Measurements from ENCODE around the gene SAPCD1. TPM values are rescaled to one million over a fixed set of nuclear protein-coding genes. Genes with fewer than 3 reads are reported as not detected.
A peak's percentile ranks its signal among the peaks of the same experiment; 100 is the strongest.

SAPCD1 gene
- polyA plus RNA-seq, 1 of the 3 experiments (the other 2 are of a cell fraction): 5.9 TPM

DNA sequence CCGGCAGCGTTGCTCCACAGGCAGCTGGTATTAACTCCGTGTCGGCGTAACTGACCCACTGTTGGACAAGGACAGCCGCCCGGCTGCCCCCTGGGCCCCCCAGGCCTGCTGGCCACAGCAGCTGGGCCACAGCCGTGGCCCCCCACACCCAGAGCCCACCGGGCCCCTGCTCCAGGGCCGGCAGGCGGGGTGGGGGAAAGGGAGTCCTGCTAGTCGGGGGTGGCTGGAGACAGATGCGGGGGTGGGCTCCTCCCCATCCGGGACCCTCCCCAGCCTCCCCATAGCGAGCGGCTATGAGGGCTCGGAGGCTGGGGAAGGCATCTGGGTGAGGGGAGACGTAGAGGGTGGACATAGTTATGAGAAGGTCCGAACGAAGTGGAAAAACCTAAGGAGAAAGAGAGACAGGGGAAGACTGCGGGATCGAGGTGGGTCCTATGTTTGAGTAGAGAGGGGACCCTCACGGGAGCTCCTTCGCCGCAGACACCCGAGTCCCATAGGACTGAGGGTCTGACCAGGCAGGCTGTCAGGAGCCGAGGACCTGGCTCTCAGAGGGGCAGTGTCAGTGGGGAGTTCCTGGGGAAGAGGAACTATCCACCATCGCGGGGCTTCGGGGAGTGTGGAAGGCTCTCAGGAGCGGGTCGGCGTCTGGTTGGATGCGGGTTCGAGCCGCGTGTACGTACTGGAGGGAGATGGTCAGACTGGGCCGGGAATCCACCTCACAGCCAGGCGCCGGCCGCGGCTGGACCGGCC is 32.6 kb downstream of the SAPCD1 start:
- H3K4me3 ChIP-seq (ENCODE audit: low read depth in 2 of 2, low read length in 1 of 2): peak overlapping the region; percentile 80 to 82
- no peaks in the 10 kb centered on the region for H3K27me3 ChIP-seq (ENCODE audit: insufficient read depth)
- H3F3A ChIP-seq (replicated peaks; ENCODE audit: insufficient read depth): peaks cover 23% of the 10 kb centered on the region
- CTCF ChIA-PET: interaction anchor here (0.8 to 3.0 kb wide), 13 partner anchors 9 to 249 kb away, joined by 3 to 37 read pairs (median 7); partner anchors contain the start of genes ATP6V1G2, DDAH2, HSPA1A and HSPA1L
- H3K4me2 ChIP-seq: peak overlapping the region; percentile 99
- H2AFZ ChIP-seq (ENCODE audit: low read depth): peak overlapping the region; percentile 45; the same call in 1 of the 2 replicates
- WGBS (ENCODE audit: low lambda C conversion rate): 2% methylated on average over 29 of the region's 44 CpGs
- DNase-seq: peak; percentile 80
- H4K20me1 ChIP-seq (ENCODE audit: insufficient read depth): no peaks in the 10 kb centered on the region
- H3K9me3 ChIP-seq: no peaks in the 10 kb centered on the region
- H3K4me1 ChIP-seq (ENCODE audit: control insufficient read depth in 1 of 2, insufficient read depth in 2 of 2, low read depth in 1 of 2, low read length in 1 of 2): peaks cover 3 to 12% of the 10 kb centered on the region in 2 experiments; a peak in 3 of 4 replicates
- peak overlapping the region; percentile 72 to 96 for H3K27ac ChIP-seq (ENCODE audit: low read depth in 2 of 2, low read length in 1 of 2)
- no peaks in the 10 kb centered on the region for H3K9me2 ChIP-seq
- TF ChIP-seq TAF1 (IDR thresholded peaks at IDR 0.05; ENCODE audit: borderline replicate concordance, low read depth, low read length) (no peak), TEAD4 (IDR thresholded peaks at IDR 0.05; ENCODE audit: borderline replicate concordance, insufficient read depth) (no peak), GATA2 (CRISPR knock-in tag; IDR thresholded peaks at IDR 0.05) (no peak), GABPA (IDR thresholded peaks at IDR 0.05; ENCODE audit: low read depth) (no peak), RFX5 (IDR thresholded peaks at IDR 0.05; ENCODE audit: low read length) (no peak), MXI1 (IDR thresholded peaks at IDR 0.05; ENCODE audit: low read depth, low read length) (no peak), RAD21 (IDR thresholded peaks at IDR 0.05; ENCODE audit: low read length) (no peak), CHD2 (IDR thresholded peaks at IDR 0.05; ENCODE audit: low read length, partially characterized antibody) (no peak), JUND (IDR thresholded peaks at IDR 0.05) (no peak)
- TF ChIP-seq, protein P1, sequence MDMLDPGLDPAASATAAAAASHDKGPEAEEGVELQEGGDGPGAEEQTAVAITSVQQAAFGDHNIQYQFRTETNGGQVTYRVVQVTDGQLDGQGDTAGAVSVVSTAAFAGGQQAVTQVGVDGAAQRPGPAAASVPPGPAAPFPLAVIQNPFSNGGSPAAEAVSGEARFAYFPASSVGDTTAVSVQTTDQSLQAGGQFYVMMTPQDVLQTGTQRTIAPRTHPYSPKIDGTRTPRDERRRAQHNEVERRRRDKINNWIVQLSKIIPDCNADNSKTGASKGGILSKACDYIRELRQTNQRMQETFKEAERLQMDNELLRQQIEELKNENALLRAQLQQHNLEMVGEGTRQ (IDR thresholded peaks at IDR 0.05; ENCODE audit: borderline replicate concordance, low read depth, low read length): no peak
- TF ChIP-seq, protein P2, sequence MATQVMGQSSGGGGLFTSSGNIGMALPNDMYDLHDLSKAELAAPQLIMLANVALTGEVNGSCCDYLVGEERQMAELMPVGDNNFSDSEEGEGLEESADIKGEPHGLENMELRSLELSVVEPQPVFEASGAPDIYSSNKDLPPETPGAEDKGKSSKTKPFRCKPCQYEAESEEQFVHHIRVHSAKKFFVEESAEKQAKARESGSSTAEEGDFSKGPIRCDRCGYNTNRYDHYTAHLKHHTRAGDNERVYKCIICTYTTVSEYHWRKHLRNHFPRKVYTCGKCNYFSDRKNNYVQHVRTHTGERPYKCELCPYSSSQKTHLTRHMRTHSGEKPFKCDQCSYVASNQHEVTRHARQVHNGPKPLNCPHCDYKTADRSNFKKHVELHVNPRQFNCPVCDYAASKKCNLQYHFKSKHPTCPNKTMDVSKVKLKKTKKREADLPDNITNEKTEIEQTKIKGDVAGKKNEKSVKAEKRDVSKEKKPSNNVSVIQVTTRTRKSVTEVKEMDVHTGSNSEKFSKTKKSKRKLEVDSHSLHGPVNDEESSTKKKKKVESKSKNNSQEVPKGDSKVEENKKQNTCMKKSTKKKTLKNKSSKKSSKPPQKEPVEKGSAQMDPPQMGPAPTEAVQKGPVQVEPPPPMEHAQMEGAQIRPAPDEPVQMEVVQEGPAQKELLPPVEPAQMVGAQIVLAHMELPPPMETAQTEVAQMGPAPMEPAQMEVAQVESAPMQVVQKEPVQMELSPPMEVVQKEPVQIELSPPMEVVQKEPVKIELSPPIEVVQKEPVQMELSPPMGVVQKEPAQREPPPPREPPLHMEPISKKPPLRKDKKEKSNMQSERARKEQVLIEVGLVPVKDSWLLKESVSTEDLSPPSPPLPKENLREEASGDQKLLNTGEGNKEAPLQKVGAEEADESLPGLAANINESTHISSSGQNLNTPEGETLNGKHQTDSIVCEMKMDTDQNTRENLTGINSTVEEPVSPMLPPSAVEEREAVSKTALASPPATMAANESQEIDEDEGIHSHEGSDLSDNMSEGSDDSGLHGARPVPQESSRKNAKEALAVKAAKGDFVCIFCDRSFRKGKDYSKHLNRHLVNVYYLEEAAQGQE (IDR thresholded peaks at IDR 0.05; ENCODE audit: low read depth, low read length): no peak
- TF ChIP-seq, protein P3, sequence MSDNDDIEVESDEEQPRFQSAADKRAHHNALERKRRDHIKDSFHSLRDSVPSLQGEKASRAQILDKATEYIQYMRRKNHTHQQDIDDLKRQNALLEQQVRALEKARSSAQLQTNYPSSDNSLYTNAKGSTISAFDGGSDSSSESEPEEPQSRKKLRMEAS (IDR thresholded peaks at IDR 0.05; ENCODE audit: low read depth): no peak; the same call in 1 of the 2 replicates
- H3K9ac ChIP-seq: peak overlapping the region; percentile 84
- H3K79me2 ChIP-seq (ENCODE audit: insufficient read depth): peaks cover 37% of the 10 kb centered on the region
- POLR2A ChIA-PET: interaction anchor here (0.8 to 1.8 kb wide), 11 partner anchors 12 to 1177 kb away, joined by 3 to 24 read pairs (median 3); partner anchors contain the start of genes ABHD16A, CLIC1, DDX39B and HSPA1A
- peaks cover 16 to 23% of the 10 kb centered on the region in 2 experiments for H3K36me3 ChIP-seq (replicated peaks in 1 of 2; ENCODE audit: control insufficient read depth in 1 of 2, insufficient read depth in 2 of 2, low read length in 1 of 2)
